ENCODE measurements around the gene LCN6.

Gene LCN6

DNA sequence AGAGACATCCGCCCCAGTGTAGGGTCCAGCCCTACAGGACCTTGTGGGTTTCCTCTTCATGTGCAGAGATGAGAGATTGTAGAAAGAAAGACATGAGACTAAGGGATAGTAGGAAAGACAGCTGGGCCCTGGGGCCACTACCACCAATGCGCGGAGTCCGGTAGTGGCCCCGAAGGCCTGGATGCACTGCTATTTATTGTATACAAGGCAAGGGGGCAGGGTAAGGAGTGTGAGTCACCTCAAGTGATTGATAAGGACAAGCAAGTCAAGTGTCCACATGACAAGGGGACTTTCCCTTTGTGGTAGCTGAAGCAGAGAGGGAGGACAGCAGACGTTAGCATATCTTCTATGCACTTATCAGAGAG, 36.7 kb upstream of the LCN6 start:
- no peak for TF ChIP-seq EZH2phosphoT487 (IDR thresholded peaks at IDR 0.05; ENCODE audit: low read length)
- TF ChIP-seq, protein P1, sequence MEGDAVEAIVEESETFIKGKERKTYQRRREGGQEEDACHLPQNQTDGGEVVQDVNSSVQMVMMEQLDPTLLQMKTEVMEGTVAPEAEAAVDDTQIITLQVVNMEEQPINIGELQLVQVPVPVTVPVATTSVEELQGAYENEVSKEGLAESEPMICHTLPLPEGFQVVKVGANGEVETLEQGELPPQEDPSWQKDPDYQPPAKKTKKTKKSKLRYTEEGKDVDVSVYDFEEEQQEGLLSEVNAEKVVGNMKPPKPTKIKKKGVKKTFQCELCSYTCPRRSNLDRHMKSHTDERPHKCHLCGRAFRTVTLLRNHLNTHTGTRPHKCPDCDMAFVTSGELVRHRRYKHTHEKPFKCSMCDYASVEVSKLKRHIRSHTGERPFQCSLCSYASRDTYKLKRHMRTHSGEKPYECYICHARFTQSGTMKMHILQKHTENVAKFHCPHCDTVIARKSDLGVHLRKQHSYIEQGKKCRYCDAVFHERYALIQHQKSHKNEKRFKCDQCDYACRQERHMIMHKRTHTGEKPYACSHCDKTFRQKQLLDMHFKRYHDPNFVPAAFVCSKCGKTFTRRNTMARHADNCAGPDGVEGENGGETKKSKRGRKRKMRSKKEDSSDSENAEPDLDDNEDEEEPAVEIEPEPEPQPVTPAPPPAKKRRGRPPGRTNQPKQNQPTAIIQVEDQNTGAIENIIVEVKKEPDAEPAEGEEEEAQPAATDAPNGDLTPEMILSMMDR (IDR thresholded peaks at IDR 0.05; ENCODE audit: low read length): no peak
- TF ChIP-seq EZH2 (optimal IDR thresholded peaks at IDR 0.05; ENCODE audit: low read depth, low read length): no peak
- Histone ChIP-seq H3K4me2 (ENCODE audit: low read depth, low read length) (no peak overlapping the region), H3K79me2 (ENCODE audit: low read length) (no peaks in the 10 kb centered on the region), H3K27me3 (replicated peaks; ENCODE audit: insufficient read depth, low read length) (peaks cover 43% of the 10 kb centered on the region), H3K9me3 (replicated peaks; ENCODE audit: insufficient read depth, low read length) (no peaks in the 10 kb centered on the region), H3K27ac (ENCODE audit: low read length) (no peak overlapping the region), H3F3A (ENCODE audit: insufficient read depth, low read length) (no peaks in the 10 kb centered on the region), H2AFZ (ENCODE audit: low read length) (no peak overlapping the region), H3K4me3 (ENCODE audit: low read length) (no peak overlapping the region), H3K9ac (ENCODE audit: low read length) (no peak overlapping the region), H4K20me1 (ENCODE audit: insufficient read depth, low read length) (no peaks in the 10 kb centered on the region), H3K36me3 (replicated peaks; ENCODE audit: insufficient read depth, low read length) (no peaks in the 10 kb centered on the region), H3K9me2 (replicated peaks; ENCODE audit: insufficient read depth, low read length) (no peaks in the 10 kb centered on the region), H3K4me1 (ENCODE audit: low read length) (no peaks in the 10 kb centered on the region; the same call in 1 of the 2 replicates)
- peak; percentile 66 for DNase-seq

DNA sequence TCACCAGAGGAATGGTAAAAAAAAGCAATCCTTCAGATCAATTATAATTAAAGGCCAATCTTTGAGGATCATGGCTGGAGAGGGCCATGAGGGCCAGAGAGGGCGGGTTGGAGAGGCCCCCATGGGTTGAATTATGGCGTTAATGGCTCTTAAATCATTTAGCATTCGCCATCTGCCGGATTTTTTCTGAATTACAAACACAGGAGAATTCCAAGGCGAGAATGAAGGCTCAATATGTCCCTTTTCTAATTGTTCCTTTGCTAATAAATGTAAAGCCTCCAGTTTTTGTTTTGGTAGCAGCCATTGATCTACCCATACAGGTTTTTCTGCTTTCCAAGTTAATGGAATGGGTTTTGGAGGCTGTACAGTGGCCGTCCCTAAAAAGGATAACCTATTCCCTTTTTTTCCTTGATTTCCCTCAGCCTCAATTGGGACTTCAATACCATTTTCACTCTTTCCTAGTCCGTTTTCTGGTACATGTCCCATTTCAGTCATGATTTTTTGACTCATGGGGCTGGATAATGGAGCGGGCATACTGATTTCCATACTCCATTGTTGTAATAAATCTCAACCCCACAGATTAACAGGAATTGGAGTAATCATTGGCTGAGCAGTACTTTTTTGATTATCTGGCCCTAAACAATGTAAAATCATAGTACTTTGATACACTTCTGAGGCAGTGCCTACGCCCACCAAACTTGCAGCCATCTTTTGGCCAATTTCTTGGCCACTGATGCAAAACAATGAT, 36.1 kb upstream of the LCN6 start:
- TF ChIP-seq, protein P1 (IDR thresholded peaks at IDR 0.05; ENCODE audit: low read length): peak; percentile 46
- no peak for TF ChIP-seq EZH2 (optimal IDR thresholded peaks at IDR 0.05; ENCODE audit: low read depth, low read length)
- no peaks in the 10 kb centered on the region for H3K79me2 ChIP-seq (ENCODE audit: low read length)
- H2AFZ ChIP-seq (ENCODE audit: low read length): no peak overlapping the region
- H3K4me2 ChIP-seq (ENCODE audit: low read depth, low read length): no peak overlapping the region
- H3K27ac ChIP-seq (ENCODE audit: low read length): no peak overlapping the region
- H4K20me1 ChIP-seq (ENCODE audit: insufficient read depth, low read length): no peaks in the 10 kb centered on the region
- no peaks in the 10 kb centered on the region for H3K36me3 ChIP-seq (replicated peaks; ENCODE audit: insufficient read depth, low read length)
- H3K27me3 ChIP-seq (replicated peaks; ENCODE audit: insufficient read depth, low read length): peaks cover 48% of the 10 kb centered on the region
- H3F3A ChIP-seq (ENCODE audit: insufficient read depth, low read length): no peaks in the 10 kb centered on the region
- H3K9ac ChIP-seq (ENCODE audit: low read length): no peak overlapping the region
- no peaks in the 10 kb centered on the region for H3K9me2 ChIP-seq (replicated peaks; ENCODE audit: insufficient read depth, low read length)
- peak; percentile 57 for DNase-seq
- no peak overlapping the region for H3K4me3 ChIP-seq (ENCODE audit: low read length)
- H3K9me3 ChIP-seq (replicated peaks; ENCODE audit: insufficient read depth, low read length): no peaks in the 10 kb centered on the region
- no peaks in the 10 kb centered on the region; the same call in 1 of the 2 replicates for H3K4me1 ChIP-seq (ENCODE audit: low read length)

DNA sequence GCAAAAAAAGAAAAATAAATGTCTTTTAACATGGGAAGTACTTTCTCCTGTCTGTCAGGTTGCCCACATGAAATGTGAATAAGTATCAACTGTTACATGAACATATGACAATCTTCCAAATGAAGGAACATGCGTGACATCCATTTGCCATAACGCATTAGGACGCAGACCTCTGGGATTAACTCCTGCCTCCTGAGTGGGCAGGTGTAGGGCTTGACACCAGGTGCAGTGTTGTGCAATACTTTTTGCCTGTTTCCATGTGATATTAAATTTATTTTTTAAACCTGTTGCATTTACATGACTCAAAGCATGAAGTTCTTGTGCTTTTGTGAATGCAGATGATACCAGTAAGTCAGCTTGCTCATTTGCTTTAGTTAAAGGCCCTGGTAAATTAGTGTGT, 34.1 kb upstream of the LCN6 start:
- no peak overlapping the region for H3K9ac ChIP-seq (ENCODE audit: low read length)
- H2AFZ ChIP-seq (ENCODE audit: low read length): no peak overlapping the region
- H4K20me1 ChIP-seq (ENCODE audit: insufficient read depth, low read length): no peaks in the 10 kb centered on the region
- no peaks in the 10 kb centered on the region for H3F3A ChIP-seq (ENCODE audit: insufficient read depth, low read length)
- no peak for DNase-seq
- H3K9me3 ChIP-seq (replicated peaks; ENCODE audit: insufficient read depth, low read length): no peaks in the 10 kb centered on the region
- no peaks in the 10 kb centered on the region for H3K9me2 ChIP-seq (replicated peaks; ENCODE audit: insufficient read depth, low read length)
- H3K27ac ChIP-seq (ENCODE audit: low read length): no peak overlapping the region
- peaks cover 68% of the 10 kb centered on the region for H3K27me3 ChIP-seq (replicated peaks; ENCODE audit: insufficient read depth, low read length)
- no peak overlapping the region for H3K4me3 ChIP-seq (ENCODE audit: low read length)
- H3K79me2 ChIP-seq (ENCODE audit: low read length): no peaks in the 10 kb centered on the region
- H3K4me1 ChIP-seq (ENCODE audit: low read length): no peaks in the 10 kb centered on the region; the same call in 1 of the 2 replicates
- H3K4me2 ChIP-seq (ENCODE audit: low read depth, low read length): no peak overlapping the region
- no peak for TF ChIP-seq EZH2phosphoT487 (IDR thresholded peaks at IDR 0.05; ENCODE audit: low read length)
- TF ChIP-seq, protein P1 (IDR thresholded peaks at IDR 0.05; ENCODE audit: low read length): no peak
- TF ChIP-seq EZH2 (optimal IDR thresholded peaks at IDR 0.05; ENCODE audit: low read depth, low read length): no peak
- H3K36me3 ChIP-seq (replicated peaks; ENCODE audit: insufficient read depth, low read length): no peaks in the 10 kb centered on the region
